Body of pancreas (tissue), 4 donors: ENCODE data around the gene ATP6V1F.

Experiments used
- POLR2A ChIP-seq, 3 donors: fragments of 450-650 bp; IDR thresholded peaks; one replicate each; pipeline ENCODE4 v1.6.1; 2016; ENCODE audit warnings: antibody characterized with exemption in 3 of 3, mild to moderate bottlenecking in 2 of 3
- TF ChIP-seq, protein P1 (sequence below), 7 experiments: fragments of 450-650 bp in 4 of 7; fragments of 200-600 bp in 3 of 7; sonication (generic) in 3 of 7; IDR thresholded peaks; one replicate each; pipeline ENCODE4 v1.5.1; 2016 to 2019; ENCODE audit warnings: antibody characterized with exemption in 7 of 7

DNA sequence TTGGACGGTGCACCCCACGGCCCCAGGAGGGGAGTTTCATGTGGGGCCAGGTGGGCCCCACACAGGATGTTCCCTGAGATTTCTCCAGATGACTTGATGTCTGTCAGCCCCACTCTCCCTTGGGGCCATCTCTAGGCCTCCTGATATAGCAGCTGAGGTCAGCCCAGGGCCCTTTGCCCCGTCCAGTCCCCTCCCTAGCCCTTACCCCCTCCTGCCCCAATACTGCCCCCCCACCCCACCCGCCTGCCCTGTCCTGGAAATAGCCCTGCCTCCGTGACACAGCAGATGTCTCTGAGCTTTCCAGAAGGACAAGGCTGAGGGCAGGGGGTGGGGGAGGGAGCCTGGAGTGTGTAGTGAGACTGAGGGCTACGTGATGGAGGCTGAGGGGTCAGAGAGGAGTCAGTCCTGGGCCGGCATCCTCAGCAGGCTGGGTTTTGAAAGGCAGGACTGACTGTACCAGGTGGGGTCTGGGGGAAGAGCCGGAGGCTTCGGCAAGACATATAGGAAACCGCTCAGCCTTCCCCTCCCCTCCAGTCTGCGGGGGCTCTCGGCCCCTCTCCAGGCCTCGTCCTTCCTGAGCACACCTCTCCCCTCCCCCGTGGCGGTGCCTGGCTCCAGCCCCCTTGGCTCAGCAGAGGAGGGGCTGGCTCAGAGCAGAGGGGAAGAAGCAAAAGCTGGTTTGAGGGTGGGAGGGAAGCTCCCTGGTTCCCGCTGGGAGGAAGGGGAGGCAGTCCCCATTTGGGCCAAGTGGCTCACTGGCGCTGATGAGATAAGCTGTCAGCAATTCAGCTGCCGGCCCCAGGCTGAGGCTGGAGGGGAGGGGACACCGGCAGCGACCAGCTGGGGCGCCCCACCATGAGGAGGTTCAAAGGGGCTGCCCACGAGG lies 30.4 kb upstream of the ATP6V1F start:
- TF ChIP-seq, protein P1, sequence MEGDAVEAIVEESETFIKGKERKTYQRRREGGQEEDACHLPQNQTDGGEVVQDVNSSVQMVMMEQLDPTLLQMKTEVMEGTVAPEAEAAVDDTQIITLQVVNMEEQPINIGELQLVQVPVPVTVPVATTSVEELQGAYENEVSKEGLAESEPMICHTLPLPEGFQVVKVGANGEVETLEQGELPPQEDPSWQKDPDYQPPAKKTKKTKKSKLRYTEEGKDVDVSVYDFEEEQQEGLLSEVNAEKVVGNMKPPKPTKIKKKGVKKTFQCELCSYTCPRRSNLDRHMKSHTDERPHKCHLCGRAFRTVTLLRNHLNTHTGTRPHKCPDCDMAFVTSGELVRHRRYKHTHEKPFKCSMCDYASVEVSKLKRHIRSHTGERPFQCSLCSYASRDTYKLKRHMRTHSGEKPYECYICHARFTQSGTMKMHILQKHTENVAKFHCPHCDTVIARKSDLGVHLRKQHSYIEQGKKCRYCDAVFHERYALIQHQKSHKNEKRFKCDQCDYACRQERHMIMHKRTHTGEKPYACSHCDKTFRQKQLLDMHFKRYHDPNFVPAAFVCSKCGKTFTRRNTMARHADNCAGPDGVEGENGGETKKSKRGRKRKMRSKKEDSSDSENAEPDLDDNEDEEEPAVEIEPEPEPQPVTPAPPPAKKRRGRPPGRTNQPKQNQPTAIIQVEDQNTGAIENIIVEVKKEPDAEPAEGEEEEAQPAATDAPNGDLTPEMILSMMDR (IDR thresholded peaks at IDR 0.05), result no peak
- no peak for TF ChIP-seq POLR2A (IDR thresholded peaks at IDR 0.05)
